Ectodermal cell (in vitro differentiated cells): ENCODE data around the gene ZDHHC22.
"Not testable (repeated sequence)": the region's sequence is repeated elsewhere in the genome, so short reads cannot be mapped to it uniquely, and the experiment has no call there.

Experiments used
- H3K27ac ChIP-seq: 2 replicates; pipeline ENCODE4 v1.7.0; 2013; ENCODE audit warnings: mild to moderate bottlenecking, low read depth, low read length; ENCODE audit not compliant: insufficient read depth, poor library complexity, severe bottlenecking
- H3K27me3 ChIP-seq: 2 replicates; pipeline ENCODE4 v1.7.0; 2013; ENCODE audit warnings: mild to moderate bottlenecking, low read length; ENCODE audit not compliant: insufficient read depth, control insufficient read depth, poor library complexity, severe bottlenecking
- H3K36me3 ChIP-seq: one replicate; pipeline ENCODE4 v1.7.0; 2013; ENCODE audit warnings: low read length; ENCODE audit not compliant: control insufficient read depth, insufficient read depth
- H3K4me1 ChIP-seq: one replicate; pipeline ENCODE4 v1.7.0; 2013; ENCODE audit warnings: low read length; ENCODE audit not compliant: control insufficient read depth, insufficient read depth
- H3K4me3 ChIP-seq: 2 replicates; pipeline ENCODE4 v1.7.0; 2013; ENCODE audit warnings: low read depth, low read length, control low read depth; ENCODE audit not compliant: insufficient read depth
- H3K9me3 ChIP-seq: 2 replicates; pipeline ENCODE4 v1.7.0; 2013; ENCODE audit warnings: mild to moderate bottlenecking, low read length, moderate library complexity; ENCODE audit not compliant: control insufficient read depth
- whole genome bisulfite sequencing, 2 experiments: methylation state at CpG; one replicate each; pipeline ENCODE4 v1.1.7; 2013; ENCODE audit warnings: missing lambda C conversion rate in 2 of 2; 5-methylcytosine and 5-hydroxymethylcytosine counted together

ZDHHC22 gene

GRCh38 chr14:77180726-77181602, 39.4 kb upstream of the ZDHHC22 start:
- no peak overlapping the region for H3K4me3 ChIP-seq
- 47 to 50% methylated on average over 12 of the region's 12 CpGs for WGBS, 2 experiments
- no peaks in the 10 kb centered on the region for H3K4me1 ChIP-seq
- H3K27ac ChIP-seq = no peak overlapping the region
- H3K36me3 ChIP-seq = no peaks in the 10 kb centered on the region
- H3K27me3 ChIP-seq = peaks cover 14% of the 10 kb centered on the region
- H3K9me3 ChIP-seq = no peaks in the 10 kb centered on the region

- 62 to 67% methylated on average over 3 of the region's 3 CpGs for WGBS, 2 experiments
- Histone ChIP-seq H3K27me3 (peaks cover 14% of the 10 kb centered on the region), H3K9me3 (no peaks in the 10 kb centered on the region), H3K4me1 (no peaks in the 10 kb centered on the region), H3K27ac (no peak overlapping the region), H3K4me3 (no peak overlapping the region), H3K36me3 (no peaks in the 10 kb centered on the region)
These were observed 37.1 kb upstream of the ZDHHC22 start for GRCh38 chr14:77178656-77179055.

- H3K9me3 ChIP-seq = no peaks in the 10 kb centered on the region
- H3K36me3 ChIP-seq = no peaks in the 10 kb centered on the region
- 62 to 67% methylated on average over 1 of the region's 1 CpG for WGBS, 2 experiments
- H3K4me1 ChIP-seq = no peaks in the 10 kb centered on the region
- H3K4me3 ChIP-seq = no peak overlapping the region
- no peak overlapping the region for H3K27ac ChIP-seq
- H3K27me3 ChIP-seq = peaks cover 6% of the 10 kb centered on the region
These were observed 36.1 kb upstream of the ZDHHC22 start for GRCh38 chr14:77177702-77178101.

GRCh38 chr14:77175843-77176242, 34.3 kb upstream of the ZDHHC22 start:
- no peaks in the 10 kb centered on the region for H3K27me3 ChIP-seq
- H3K9me3 ChIP-seq = no peaks in the 10 kb centered on the region
- WGBS, 2 experiments = 87 to 91% methylated on average over 3 of the region's 3 CpGs
- H3K4me1 ChIP-seq = no peaks in the 10 kb centered on the region
- H3K4me3 ChIP-seq = no peak overlapping the region
- H3K36me3 ChIP-seq = no peaks in the 10 kb centered on the region
- no peak overlapping the region for H3K27ac ChIP-seq

GRCh38 chr14:77173911-77174617, 32.5 kb upstream of the ZDHHC22 start:
- WGBS, 2 experiments = 93 to 94% methylated on average over 9 of the region's 9 CpGs
- H3K4me3 ChIP-seq, H3K27ac ChIP-seq, H3K27me3 ChIP-seq, H3K9me3 ChIP-seq, H3K4me1 ChIP-seq, H3K36me3 ChIP-seq: not testable (repeated sequence)

GRCh38 chr14:77172916-77173315, 31.3 kb upstream of the ZDHHC22 start:
- H3K4me1 ChIP-seq = no peaks in the 10 kb centered on the region
- no peaks in the 10 kb centered on the region for H3K36me3 ChIP-seq
- no peaks in the 10 kb centered on the region for H3K27me3 ChIP-seq
- 92 to 94% methylated on average over 5 of the region's 5 CpGs for WGBS, 2 experiments
- no peak overlapping the region for H3K4me3 ChIP-seq
- no peaks in the 10 kb centered on the region for H3K9me3 ChIP-seq
- no peak overlapping the region for H3K27ac ChIP-seq

GRCh38 chr14:77170045-77170444, 28.5 kb upstream of the ZDHHC22 start:
- H3K36me3 ChIP-seq = no peaks in the 10 kb centered on the region
- no peak overlapping the region for H3K4me3 ChIP-seq
- no peaks in the 10 kb centered on the region for H3K4me1 ChIP-seq
- no peak overlapping the region for H3K27ac ChIP-seq
- no peaks in the 10 kb centered on the region for H3K9me3 ChIP-seq
- H3K27me3 ChIP-seq = no peaks in the 10 kb centered on the region
- 79 to 80% methylated on average over 2 to 3 of the region's 3 CpGs for WGBS, 2 experiments

- Histone ChIP-seq H3K4me3 (no peak overlapping the region), H3K4me1 (peaks cover 12% of the 10 kb centered on the region), H3K27me3 (no peaks in the 10 kb centered on the region), H3K27ac (no peak overlapping the region), H3K9me3 (no peaks in the 10 kb centered on the region), H3K36me3 (no peaks in the 10 kb centered on the region)
- WGBS, 2 experiments = 93 to 94% methylated on average over 4 of the region's 4 CpGs
These were observed 19.4 kb upstream of the ZDHHC22 start for GRCh38 chr14:77161011-77161410.

- no peaks in the 10 kb centered on the region for H3K9me3 ChIP-seq
- WGBS, 2 experiments = 47 to 48% methylated on average over 2 of the region's 2 CpGs
- H3K27ac ChIP-seq = peak overlapping the region; percentile 85
- H3K36me3 ChIP-seq = no peaks in the 10 kb centered on the region
- H3K4me3 ChIP-seq = no peak overlapping the region
- peaks cover 27% of the 10 kb centered on the region for H3K4me1 ChIP-seq
- no peaks in the 10 kb centered on the region for H3K27me3 ChIP-seq
These were observed 17.3 kb upstream of the ZDHHC22 start for GRCh38 chr14:77158882-77159255.

GRCh38 chr14:77158175-77158881, 16.7 kb upstream of the ZDHHC22 start:
- H3K4me3 ChIP-seq = no peak overlapping the region
- peak overlapping the region; percentile 85 for H3K27ac ChIP-seq
- no peaks in the 10 kb centered on the region for H3K9me3 ChIP-seq
- H3K36me3 ChIP-seq = no peaks in the 10 kb centered on the region
- H3K27me3 ChIP-seq = no peaks in the 10 kb centered on the region
- 7 to 8% methylated on average over 16 to 18 of the region's 18 CpGs for WGBS, 2 experiments
- H3K4me1 ChIP-seq = peaks cover 27% of the 10 kb centered on the region
